ENCODE data around the gene RPAP2.
"Not testable (repeated sequence)": the region's sequence is repeated elsewhere in the genome, so short reads cannot be mapped to it uniquely, and the experiment has no call there.

The RPAP2 gene

DNA sequence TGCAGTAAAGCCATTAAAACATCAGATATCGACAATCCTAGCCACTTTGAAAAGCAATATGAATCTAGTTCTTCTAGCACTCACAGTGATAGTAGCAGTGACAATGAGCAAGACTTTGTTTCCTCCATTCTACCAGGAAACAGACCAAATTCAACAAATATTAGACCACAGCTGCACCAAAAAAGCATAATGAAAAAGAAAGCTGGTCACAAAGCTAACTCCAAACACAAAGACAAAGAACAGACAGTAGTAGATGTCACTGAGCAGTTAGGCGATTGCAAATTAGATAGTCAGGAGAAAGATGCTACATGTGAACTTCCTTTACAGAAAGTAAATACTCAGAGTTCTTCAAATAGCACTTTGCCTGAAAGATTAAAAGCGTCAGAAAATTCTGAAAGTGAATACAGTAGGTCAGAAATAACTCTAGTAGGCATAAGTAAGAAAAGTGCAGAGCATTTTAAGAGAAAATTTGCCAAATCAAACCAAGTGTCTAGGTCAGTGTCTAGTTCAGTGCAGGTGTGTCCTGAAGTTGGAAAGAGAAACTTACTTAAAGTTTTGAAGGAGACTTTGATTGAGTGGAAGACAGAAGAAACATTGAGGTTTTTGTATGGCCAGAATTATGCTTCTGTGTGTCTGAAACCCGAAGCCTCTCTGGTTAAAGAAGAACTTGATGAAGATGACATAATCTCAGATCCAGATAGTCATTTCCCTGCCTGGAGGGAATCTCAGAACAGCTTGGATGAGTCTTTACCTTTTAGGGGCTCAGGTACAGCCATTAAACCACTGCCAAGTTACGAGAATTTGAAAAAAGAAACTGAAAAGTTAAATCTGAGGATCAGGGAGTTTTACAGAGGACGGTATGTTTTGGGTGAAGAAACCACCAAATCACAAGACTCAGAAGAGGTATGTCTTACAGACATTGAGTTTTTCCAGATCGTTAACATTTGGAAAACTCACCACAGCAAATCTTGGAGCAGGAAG, 24.9 kb downstream of the RPAP2 start:
- DNase-seq (ENCODE audit: low read depth in 2 of 2), result no peak

DNA sequence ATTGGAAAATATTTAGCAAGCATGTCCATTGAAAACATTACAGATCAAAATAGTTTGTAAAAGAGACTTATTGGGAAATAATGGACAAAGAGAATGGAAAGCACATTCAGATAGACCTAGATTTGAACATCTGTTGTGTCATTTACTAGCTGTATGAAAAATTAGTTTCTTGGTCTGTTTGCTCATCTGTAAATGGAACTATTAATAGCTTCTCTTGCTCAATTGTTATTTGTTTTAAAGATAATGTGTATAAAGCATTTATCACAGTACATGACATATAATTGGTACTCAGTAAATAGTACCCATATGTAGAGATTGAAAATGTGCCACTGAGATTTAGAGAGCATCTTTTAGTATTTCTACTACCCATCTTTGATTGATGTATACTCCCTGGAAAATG, 25.9 kb downstream of the RPAP2 start:
- DNase-seq (ENCODE audit: low read depth in 2 of 2), result no peak

DNA sequence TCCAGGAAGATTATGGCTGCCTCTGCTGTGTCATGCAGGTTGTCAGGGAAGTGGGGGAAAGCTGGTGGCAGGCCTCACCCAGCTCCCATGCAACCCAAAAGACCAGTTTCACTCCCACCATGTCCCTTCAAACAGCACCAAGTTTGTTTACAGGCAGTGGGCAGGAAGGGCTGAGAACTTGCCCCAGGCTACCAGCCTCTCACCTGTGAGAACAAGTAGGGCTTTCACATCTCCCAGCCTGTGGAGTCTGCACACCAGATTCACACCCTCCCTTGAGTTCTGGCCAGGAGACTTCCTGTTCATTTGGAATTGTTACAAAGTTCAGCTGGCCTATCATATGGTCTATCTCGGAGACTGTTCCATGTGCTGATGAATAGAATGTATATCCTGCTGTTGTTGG, 27.8 kb downstream of the RPAP2 start:
- no peak for DNase-seq (ENCODE audit: low read depth in 2 of 2)

DNA sequence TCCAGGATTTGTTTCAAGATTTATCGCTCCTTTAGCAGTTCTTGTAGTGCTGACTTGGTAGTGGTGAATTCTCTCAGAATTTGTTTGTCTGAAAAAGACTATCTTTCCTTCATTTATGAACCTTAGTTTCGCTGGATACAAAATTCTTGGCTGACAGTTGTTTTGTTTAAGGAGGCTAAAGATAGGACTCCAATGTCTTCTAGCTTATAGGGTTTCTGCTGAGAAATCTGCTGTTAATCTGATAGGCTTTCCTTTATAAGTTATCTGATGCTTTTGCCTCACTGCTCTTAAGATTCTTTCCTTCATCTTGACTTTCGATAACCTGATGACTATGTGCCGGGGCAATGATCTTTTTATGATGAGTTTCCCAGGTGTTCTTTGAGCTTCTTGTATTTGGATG, 28.9 kb downstream of the RPAP2 start:
- DNase-seq (ENCODE audit: low read depth in 2 of 2), result no peak

DNA sequence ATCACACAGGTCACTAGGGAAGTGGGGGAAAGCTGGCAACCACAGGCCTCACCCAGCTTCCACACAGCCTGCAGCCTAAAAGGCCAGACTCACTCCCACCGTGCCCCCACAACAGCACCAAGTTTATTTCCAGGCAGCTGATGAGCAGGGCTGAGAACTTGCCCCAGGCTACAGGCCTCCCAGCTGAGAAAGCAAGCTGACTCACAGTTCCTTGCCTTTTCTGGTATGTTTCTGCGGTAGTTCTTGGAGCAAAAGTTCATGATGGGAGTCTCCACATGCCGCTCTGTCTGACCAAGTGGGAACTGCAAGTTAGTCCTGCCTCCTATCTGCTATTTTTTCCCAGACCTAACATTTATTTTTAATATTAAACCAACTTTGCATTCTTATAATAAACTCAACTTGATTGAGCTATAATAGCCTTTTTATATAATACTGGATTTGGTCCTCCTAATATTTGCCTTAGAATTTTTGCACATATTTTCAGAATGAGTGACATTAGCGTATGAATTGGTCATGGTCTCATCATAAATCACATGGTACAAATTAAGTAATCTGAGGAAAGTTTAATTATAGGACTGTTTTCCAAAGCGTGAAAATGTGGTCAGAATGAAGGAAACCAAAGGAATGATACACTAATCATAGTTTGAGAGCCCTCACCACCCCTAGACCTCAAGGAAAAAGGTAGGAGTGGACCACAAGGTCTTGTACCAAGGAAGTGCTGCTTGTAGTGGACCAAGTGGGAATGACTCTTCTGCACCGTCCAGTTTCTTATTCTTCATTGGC, 30.7 kb downstream of the RPAP2 start:
- no peak for DNase-seq (ENCODE audit: low read depth in 2 of 2)

DNA sequence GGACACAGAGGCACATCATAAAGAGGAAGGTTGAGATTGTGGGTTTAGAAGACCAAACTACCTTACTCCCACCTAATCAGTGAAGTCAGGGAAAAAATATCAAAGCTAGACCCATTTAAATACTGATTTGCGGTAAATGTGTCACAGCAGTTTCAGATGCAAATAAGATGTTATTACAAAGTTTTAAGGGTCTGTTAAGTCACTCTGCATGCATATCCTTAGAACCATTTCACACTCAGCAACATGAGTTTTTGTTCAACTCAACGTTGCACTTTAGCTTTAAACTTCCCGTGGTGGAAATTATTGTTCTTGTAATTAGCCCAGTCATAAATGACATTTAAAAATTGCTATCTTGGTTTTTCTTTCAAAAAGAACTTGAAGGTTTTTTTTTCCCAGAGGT, 34.8 kb downstream of the RPAP2 start:
- DNase-seq (ENCODE audit: low read depth in 2 of 2), result no peak

DNA sequence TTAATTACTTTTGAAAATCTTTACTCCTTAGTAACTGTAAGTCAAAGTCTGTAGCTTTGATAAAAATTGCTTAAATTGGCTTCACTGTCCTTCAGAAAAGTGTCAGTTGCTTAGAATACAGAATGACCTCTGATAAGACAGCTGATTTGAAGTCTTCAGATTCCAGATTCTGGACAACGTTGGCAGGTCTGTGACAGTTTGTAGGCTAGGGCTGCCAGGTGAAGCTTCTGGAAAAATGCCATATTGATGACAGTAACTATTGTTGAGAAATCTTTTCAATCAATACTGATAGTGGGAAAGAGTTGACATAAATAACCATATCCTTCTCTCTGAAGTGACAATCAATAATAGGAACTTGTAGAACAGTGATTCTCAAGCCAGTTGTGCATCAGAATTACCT, 41.3 kb downstream of the RPAP2 start:
- no peak for DNase-seq (ENCODE audit: low read depth in 2 of 2)

DNA sequence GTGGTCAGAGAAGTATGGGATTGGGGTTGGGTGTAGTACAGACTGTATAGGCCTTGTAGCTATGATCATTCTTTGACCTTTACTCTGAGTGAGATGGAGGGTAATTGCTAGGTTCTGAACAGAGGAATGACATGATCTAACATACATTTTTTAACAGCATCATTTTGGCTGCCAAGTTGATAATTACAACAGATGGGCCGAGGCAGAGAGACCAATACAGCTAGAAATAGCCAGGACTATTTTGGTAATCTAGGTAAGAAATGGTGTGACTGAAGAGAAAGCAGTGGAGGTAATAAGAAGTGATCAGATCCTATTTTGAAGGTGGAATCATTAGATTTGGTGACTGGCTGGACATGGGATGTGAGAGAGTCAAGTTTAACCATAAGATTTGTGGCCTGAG, 43.5 kb downstream of the RPAP2 start:
- no peak for DNase-seq (ENCODE audit: low read depth in 2 of 2)

DNA sequence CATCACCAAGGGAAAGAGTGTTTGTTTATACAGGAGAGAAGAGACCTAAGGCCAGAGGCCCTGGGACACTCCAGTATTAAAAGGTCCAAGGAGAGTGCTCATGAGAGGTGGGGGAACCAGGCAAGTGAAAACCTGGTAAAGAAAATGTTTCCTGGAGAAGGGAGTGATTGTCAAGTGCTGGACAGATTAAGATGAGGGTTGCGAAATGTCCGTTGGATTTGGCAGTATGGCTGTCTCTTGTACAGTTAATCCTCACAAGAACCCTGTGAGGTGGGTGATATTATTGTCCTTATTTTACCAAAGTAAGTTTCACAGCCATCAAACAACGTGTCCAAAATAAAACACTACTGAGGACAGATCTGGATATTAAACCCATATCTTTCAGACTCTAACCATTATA, 44.2 kb downstream of the RPAP2 start:
- no peak for DNase-seq (ENCODE audit: low read depth in 2 of 2)

DNA sequence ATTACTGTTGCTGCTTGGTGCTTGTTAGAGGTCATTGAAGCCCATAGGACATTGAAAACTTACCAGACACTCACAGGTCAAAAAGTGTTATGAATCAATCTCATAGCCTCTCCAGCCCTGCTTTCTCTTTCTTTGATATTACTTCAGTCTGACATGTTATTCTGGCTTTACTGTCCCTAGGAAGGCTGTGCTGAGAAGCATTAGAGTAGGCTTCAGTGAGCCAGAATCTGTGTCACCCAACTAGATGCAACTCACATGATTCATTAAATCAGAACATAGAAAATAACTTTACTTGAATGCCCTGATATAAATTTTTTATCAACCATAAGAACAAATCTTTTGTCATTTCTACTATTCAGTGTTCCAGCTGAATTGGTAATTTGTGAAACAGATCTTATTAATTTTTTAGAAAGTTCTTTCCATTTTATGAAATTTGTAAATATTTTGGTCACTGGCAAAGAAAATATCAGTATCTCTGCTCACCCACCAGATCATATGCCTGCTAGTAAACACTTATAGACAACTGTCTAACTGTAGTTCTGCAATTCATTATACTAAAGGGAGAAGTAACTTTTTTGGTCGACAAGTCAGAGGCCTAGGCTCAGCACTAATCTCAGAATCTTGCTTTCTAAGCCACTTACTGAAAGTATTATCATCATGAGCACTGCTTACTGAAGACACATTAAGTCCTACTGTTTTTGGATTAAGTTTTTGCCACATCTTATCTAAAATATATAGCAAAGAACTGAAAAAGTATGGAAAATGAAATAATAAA, 48.2 kb downstream of the RPAP2 start:
- DNase-seq (ENCODE audit: low read depth in 2 of 2), result no peak

DNA sequence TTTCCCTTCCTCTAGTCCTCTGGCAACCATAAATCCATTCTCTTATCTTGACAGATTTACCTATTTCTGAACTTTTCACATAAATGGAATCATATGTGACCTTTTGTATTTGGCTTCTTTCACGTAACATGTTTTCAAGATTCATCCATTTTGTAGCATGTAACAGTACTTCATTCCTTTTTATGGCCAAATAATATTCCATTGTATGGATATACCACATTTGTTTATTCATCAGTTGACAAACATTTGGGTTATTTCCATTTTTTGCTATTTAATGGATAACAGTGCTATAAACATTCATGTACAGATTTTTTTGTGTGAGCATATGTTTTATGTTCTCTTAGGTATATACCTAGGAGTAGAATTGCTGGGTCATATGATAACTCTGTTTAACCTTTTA, 54.0 kb downstream of the RPAP2 start:
- no peak for DNase-seq (ENCODE audit: low read depth in 2 of 2)

DNA sequence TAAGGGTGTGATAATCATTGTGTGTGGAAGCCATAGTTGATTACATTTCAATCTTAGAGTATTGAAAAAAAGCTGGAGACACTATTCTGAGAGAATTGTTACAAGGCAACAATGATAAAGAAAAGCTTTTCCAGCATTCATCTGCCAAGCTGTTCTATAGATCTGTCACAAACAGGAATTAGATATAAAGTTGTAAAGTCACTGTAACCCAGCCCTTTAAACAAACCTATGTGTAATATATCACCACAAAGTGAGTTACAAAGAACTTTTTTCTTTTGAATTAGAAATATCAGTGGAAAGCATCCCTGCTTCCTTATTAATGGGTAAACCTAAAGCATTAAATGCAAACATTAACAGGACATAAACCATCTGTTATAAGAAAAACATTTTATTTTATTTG, 55.4 kb downstream of the RPAP2 start:
- no peak for DNase-seq (ENCODE audit: low read depth in 2 of 2)

DNA sequence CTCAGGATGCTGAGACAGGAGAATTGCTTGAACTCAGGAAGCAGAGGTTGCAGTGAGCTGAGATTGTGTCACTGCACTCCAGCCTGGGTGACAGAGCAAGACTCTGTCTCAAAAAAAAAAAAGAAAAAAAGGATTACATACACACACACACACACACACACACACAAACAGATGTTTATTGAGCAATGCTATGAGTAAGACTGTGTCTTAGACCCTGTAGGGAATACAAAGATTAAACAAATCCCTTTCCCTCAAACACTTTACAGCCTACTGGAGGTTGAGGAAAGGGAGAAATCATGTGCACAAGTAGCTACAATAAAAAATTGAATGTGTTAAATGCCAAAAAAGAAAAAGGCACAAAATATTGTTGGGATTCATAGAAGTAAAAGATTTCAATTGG, 58.1 kb downstream of the RPAP2 start:
- no peak for DNase-seq (ENCODE audit: low read depth in 2 of 2)

DNA sequence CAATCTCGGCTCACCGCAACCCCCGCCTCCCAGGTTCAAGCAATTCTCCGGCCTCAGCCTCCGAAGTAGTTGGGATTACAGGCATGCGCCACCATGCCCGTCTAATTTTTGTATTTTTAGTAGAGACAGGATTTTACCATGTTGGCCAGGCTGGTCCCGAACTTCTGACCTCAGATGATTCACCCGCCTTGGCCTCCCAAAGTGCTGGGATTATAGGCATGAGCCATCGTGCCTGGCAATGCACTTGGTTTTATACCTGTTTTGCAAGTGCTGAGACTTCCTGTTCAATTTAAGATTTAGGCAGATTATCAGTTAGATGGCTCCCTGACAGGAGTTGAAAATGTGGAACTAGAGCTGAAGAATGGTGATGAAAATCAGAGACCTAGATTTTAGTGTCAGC, 60.5 kb downstream of the RPAP2 start:
- not testable (repeated sequence) for DNase-seq (ENCODE audit: low read depth in 2 of 2)

DNA sequence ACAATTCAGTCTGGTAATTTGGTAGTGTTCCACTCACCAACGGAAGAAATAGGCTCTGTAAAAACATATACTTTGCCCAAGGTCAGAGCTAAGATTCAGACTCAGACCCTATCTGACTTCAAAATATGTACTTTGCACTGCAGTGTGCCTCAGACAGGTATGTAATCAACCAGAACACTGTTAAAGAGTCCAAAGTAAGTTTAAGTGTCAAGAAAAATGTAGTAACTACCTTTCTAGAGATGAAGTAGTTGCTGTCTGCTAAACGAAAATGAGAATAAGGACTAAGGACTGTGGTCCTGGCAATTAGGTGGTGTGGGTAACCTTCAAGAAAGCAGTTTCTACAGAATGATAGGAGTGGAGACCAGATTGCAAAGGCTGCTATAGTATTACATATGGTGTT, 61.1 kb downstream of the RPAP2 start:
- no peak for DNase-seq (ENCODE audit: low read depth in 2 of 2)

DNA sequence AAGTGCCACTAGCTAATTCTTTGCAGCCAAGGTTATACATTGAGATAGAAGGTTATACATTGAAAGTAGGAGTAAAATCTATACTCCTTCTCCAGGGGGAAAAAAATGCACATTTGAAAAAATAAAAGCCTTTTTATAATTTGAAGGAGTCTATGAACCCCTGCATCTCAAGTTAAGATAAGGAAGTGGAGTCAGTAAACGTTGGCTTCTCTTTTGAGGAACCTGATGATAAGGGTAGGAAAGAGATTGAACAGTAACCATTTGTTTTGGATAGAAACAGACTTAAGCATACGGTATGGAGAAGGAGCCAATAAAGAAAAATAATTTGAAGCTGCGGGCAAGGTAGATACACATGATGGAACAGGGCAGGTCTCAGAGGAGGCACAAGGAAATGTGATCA, 64.1 kb downstream of the RPAP2 start:
- no peak for DNase-seq (ENCODE audit: low read depth in 2 of 2)

DNA sequence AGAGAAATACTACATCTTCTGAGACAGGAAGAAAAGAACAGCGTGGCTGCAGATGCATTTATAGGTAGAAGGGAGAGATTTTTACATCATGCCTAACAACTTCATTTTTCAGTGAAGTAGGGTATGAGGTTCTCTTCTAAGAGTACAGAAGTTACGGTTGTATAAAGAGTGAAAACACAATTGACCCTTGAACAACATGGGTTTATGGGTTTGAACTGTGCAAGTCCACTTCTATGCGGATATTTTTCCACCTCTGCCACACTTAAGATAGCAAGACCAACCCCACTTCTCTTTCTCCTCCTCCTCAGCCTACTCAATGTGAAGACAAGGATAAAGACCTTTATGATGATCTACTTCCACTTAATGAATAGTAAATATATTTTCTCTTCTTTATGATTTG, 64.5 kb downstream of the RPAP2 start:
- DNase-seq (ENCODE audit: low read depth in 2 of 2), result no peak

DNA sequence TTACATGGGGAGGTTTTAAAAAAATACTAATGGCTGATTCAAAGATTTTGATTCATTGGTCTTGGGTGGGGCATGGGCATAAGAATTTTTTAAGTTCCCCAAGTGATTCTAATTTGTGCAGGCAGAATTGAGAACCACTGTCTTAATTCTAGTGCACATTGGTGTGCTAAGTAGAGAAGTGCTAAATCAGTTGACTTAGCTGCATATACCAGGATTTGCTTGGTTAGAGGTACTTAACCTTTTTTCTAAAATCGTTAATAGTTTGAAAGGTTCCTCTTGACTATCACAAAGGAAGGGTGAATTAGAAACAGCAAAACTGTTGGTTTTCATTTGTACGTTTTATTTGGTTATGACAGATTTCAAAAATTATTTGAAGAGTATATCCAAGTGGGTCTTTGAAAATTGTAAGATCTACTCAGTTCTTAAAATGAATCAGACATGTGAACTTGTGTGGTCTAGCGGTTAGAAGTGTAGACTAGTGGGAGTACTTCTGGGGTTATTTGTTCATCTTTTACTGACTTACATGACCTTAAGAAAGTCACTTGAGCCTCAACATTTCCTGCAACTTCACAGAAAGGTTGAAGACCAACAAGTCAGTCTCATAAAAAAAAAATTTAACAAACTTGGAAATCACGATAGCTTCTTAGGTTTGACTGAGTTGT, 66.7 kb downstream of the RPAP2 start:
- no peak for DNase-seq (ENCODE audit: low read depth in 2 of 2)

DNA sequence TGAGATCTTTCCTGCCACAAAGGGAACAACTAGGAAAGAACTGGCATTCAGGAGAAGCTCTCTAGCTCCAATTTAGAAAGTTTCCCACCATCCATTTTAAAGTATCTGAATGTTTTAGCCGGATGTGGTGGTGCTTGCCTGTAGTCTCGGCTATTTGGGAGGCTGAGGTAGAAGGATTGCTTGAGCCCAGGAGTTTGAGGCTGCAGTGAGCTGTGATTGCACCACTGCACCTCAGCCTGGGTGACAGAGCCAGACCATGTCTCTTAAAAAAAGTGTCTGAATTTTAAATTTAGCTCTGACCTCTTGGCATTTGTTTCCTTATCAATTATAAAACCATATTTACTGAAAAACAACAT, 67.2 kb downstream of the RPAP2 start:
- no peak for DNase-seq (ENCODE audit: low read depth in 2 of 2)

DNA sequence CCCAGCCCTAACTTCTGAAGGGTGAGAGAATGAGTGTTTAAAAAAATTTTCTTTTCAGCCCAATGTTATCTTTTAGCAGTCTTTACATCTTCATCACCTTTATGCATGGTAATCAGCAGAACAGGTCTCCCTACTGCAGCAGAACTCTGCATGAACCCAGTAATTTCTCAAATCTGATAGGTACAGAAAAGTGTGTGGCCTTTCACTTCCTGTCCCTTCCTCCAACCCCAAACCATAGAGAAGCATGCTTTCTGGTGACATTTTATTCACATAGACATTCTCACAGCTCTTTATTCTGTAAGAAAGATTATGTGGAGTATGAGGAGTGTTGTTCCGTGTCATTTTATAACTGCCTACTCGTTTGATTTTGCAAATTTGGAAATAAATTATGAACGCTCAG, 68.6 kb downstream of the RPAP2 start:
- no peak for DNase-seq (ENCODE audit: low read depth in 2 of 2)

DNA sequence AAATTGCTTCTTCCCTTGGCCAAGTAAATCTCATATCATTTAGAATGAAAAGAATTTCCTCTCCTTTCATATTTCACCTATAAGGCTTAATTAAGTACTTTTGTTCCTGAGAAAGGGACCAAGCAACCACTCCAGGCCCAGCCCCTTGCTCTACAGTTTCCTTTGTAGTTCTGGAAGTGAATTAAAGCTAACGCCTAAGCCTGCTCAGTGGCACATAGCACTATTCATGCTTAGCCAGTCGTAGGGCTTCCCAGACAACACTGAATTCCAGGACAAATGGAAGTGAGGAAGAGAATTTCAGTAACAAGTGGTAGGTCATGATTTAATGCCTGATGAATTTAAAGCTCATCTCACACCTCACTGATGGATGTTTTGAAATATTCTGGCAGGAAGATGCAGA, 73.3 kb downstream of the RPAP2 start:
- DNase-seq (ENCODE audit: low read depth in 2 of 2), result no peak

DNA sequence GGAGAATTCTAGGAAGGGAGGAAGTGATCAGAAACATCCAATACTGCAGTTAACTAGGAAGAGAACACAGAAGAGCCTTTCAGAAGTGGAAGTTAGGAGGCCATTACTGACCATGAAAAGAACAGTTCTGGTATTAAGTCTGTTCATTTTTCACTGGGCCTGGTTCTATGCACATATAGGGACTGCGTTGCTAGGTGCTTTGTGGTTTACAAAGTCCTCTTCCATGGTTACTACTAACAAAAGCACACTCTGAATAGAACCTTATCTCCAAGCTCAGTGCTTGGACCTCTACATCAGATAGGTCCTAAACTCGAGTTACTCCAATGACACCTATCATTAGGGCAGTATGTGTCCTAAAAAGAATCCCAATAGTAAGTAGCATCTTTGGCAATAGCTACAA, 75.4 kb downstream of the RPAP2 start:
- no peak for DNase-seq (ENCODE audit: low read depth in 2 of 2)

Measured in stimulated activated CD4-positive, alpha-beta T cell treated with anti-CD3 and anti-CD28 coated beads, Interleukin-15, amount 100 ng/mL, for 48 hours (primary cell).